ENCODE data around the gene SLC19A1. TPM values are rescaled to one million over a fixed set of nuclear protein-coding genes. Genes with fewer than 3 reads are reported as not detected.

SLC19A1 gene
- total RNA-seq, 3 donors from 2014 or later, result 12.6 to 22.8 (median 12.7) TPM

DNA sequence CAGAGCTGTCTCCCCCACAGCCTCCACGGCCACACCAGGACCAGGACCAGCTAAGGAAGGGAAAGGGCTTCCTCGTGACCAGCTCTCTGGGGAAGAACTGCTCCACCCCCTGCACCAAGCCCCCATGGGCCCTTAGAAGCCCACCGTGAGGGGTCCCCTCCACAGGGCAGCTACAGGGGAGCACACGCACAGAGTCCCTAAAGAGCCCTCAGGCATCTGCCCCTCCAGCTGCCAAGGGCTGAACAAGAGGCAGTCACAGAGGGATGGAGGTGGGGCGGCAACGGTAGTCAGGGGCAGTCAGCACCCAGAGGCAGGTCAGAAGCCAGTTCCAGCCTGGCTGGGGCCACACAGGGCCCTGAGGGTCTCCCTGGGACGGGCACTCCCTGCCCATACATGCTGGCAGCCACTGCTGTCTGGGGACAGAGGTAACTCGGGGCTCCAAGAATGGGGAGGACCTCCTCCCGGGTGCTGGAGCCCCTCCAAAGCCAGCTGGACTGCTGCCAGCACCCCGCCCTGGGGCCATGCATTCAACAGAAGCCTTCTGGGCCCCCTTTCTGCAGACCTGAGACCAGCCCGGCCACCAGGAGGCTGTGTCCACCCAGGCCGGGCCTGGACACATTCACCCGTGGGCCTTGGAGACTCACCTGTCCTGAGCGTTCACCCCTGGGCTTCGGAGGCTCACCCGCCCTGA is 18.7 kb downstream of the SLC19A1 start:
- intact Hi-C loops (cut with DNase I, micrococcal nuclease), result no loop called here
- H3K4me1 ChIP-seq (ENCODE audit: low read depth), result peaks cover 5% of the 10 kb centered on the region
- no peaks in the 10 kb centered on the region for H3K36me3 ChIP-seq (ENCODE audit: low read depth)
- peaks cover 27% of the 10 kb centered on the region for H3K9me3 ChIP-seq
- DNase-seq (peak in 2 of 3 donors; percentile 34 to 46), ATAC-seq (no peak)
- H3K4me3 ChIP-seq, result no peak overlapping the region
- TF ChIP-seq, protein P1, sequence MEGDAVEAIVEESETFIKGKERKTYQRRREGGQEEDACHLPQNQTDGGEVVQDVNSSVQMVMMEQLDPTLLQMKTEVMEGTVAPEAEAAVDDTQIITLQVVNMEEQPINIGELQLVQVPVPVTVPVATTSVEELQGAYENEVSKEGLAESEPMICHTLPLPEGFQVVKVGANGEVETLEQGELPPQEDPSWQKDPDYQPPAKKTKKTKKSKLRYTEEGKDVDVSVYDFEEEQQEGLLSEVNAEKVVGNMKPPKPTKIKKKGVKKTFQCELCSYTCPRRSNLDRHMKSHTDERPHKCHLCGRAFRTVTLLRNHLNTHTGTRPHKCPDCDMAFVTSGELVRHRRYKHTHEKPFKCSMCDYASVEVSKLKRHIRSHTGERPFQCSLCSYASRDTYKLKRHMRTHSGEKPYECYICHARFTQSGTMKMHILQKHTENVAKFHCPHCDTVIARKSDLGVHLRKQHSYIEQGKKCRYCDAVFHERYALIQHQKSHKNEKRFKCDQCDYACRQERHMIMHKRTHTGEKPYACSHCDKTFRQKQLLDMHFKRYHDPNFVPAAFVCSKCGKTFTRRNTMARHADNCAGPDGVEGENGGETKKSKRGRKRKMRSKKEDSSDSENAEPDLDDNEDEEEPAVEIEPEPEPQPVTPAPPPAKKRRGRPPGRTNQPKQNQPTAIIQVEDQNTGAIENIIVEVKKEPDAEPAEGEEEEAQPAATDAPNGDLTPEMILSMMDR (IDR thresholded peaks at IDR 0.05), result no peak

DNA sequence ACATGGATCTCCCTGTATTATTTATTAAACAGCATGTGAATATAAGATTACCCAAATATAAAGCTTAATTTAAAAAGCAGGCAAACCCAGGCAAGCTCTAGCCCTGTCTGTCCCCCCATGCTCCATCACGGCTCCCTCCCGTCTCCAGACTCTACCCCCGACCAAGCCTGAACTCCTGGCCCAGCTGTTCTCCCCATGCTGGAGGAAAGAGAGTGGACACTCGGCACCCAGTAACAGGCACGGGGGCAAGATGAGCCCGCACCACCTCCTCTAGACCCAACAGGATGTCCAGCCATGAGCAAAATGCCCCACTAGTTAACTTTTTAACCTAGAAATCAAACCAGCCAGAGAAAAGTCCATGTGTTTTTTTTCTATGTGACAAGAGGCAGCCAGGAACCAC is 19.3 kb downstream of the SLC19A1 start:
- TF ChIP-seq, protein P1 (IDR thresholded peaks at IDR 0.05), result no peak
- Histone ChIP-seq H3K36me3 (ENCODE audit: low read depth) (no peaks in the 10 kb centered on the region), H3K4me1 (ENCODE audit: low read depth) (peaks cover 5% of the 10 kb centered on the region), H3K9me3 (peaks cover 31% of the 10 kb centered on the region), H3K4me3 (no peak overlapping the region)
- DNase-seq (peak in 1 of 3 donors; percentile 6), ATAC-seq (no peak)
- intact Hi-C loops (cut with DNase I, micrococcal nuclease), result no loop called here

DNA sequence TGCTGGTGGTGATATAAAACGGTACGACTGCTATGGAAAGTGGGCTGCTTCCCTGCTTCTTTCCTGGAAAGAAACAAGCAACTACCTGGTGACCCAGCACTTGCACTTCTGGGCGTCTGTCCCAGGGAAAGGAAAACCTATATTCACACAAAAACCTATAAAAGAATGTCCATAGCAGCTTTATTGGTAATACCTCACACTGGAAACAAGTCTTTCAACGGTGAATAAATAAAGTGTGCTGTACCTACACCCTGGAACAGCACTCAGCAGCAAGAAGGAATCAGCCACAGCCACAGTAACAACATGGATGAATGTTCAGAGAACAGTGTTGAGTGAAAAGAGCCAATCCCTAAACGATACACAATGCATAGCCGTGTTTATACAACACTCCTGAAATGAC is 19.9 kb downstream of the SLC19A1 start:
- TF ChIP-seq, protein P1 (IDR thresholded peaks at IDR 0.05), result no peak
- Histone ChIP-seq H3K4me3 (no peak overlapping the region), H3K9me3 (peaks cover 31% of the 10 kb centered on the region), H3K4me1 (ENCODE audit: low read depth) (peaks cover 5% of the 10 kb centered on the region), H3K36me3 (ENCODE audit: low read depth) (no peaks in the 10 kb centered on the region)
- DNase-seq, result no peak
- intact Hi-C loops (cut with DNase I, micrococcal nuclease), result no loop called here
- no peak for ATAC-seq

DNA sequence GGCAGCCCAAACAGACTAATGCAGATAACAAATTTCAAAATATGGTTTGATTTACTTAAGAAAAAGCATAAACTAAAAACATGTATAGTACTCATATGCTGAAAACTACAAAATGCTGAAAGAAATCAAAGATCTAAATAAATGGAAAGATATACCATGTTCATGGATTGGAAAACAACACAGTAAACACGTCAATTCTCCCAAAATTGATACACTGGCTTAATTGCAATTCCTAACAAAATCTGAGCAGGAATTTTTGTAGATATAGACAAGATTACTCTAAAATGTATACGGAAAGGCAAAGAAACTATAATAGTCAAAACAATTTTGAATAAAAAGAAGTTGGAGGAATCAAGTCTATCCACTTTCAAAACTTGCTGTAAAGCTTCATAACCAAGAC is 21.0 kb downstream of the SLC19A1 start:
- intact Hi-C loops (cut with DNase I, micrococcal nuclease), result no loop called here
- Histone ChIP-seq H3K4me3 (no peak overlapping the region), H3K9me3 (peaks cover 31% of the 10 kb centered on the region), H3K36me3 (ENCODE audit: low read depth) (no peaks in the 10 kb centered on the region), H3K4me1 (ENCODE audit: low read depth) (peaks cover 5% of the 10 kb centered on the region)
- TF ChIP-seq, protein P1 (IDR thresholded peaks at IDR 0.05), result no peak
- no peak for ATAC-seq
- DNase-seq, result no peak

DNA sequence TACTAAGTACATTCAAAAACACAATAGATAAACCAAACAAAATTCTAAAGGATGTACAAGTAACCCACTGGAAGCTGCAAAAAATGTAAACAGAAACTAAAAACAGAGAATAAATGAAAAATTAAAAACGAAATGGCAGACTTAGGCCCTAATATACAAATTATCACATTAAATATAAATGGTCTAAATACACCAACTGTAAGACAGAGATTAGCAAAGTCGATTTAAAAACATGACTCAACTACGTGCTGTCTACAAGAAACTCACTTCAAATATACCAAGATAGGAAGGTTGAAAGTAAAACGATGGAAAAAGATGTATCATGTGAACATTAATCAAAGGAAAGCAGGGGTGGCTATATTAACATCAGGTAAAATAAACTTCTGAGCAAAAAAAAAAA is 23.1 kb downstream of the SLC19A1 start:
- H3K36me3 ChIP-seq (ENCODE audit: low read depth), result no peaks in the 10 kb centered on the region
- intact Hi-C loops (cut with DNase I, micrococcal nuclease), result no loop called here
- TF ChIP-seq, protein P1 (IDR thresholded peaks at IDR 0.05), result no peak
- peaks cover 31% of the 10 kb centered on the region for H3K9me3 ChIP-seq
- peaks cover 2% of the 10 kb centered on the region for H3K4me1 ChIP-seq (ENCODE audit: low read depth)
- no peak overlapping the region for H3K4me3 ChIP-seq
- no peak for ATAC-seq
- no peak for DNase-seq

All from mucosa of descending colon (tissue), 3 donors.